HL-60 (cell line): ENCODE measurements around the gene LAMA4.

Source experiments
- POLR2AphosphoS5 ChIP-seq: IDR thresholded peaks from 2 replicates; pipeline ENCODE4 v1.6.1; 2012; ENCODE audit warnings: low read depth
- TF ChIP-seq, protein P1 (sequence below): IDR thresholded peaks from one replicate; pipeline ENCODE4 v1.5.1; 2011; ENCODE audit warnings: low read length, control low read depth, inconsistent platforms; ENCODE audit not compliant: insufficient read depth

DNA sequence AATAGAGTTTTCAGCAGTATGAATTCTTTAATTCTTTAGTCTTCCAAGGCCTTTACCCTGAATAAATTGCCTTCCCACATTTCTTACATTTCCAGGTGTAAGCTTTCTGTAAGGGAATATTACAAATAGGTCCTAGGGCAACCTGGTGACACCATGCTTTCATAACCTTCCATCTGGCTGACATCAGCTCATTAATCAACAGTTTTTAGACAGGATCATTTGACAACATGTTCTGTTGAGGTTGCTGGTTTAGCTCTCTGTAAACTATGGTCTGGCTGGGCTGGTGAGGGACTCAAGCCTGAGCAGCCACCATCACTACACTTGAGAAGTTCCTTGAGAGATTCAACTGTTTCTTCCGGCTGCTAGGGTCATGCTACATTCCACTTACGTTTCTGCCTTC lies 147.8 kb downstream of the LAMA4 start:
- TF ChIP-seq, protein P1, sequence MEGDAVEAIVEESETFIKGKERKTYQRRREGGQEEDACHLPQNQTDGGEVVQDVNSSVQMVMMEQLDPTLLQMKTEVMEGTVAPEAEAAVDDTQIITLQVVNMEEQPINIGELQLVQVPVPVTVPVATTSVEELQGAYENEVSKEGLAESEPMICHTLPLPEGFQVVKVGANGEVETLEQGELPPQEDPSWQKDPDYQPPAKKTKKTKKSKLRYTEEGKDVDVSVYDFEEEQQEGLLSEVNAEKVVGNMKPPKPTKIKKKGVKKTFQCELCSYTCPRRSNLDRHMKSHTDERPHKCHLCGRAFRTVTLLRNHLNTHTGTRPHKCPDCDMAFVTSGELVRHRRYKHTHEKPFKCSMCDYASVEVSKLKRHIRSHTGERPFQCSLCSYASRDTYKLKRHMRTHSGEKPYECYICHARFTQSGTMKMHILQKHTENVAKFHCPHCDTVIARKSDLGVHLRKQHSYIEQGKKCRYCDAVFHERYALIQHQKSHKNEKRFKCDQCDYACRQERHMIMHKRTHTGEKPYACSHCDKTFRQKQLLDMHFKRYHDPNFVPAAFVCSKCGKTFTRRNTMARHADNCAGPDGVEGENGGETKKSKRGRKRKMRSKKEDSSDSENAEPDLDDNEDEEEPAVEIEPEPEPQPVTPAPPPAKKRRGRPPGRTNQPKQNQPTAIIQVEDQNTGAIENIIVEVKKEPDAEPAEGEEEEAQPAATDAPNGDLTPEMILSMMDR, result no peak
- TF ChIP-seq POLR2AphosphoS5, result no peak
